Measurements from ENCODE around the gene C1QL1. TPM values are rescaled to one million over a fixed set of nuclear protein-coding genes. Genes with fewer than 3 reads are reported as not detected.

Gene C1QL1
- total RNA-seq, 1 donor from 2014 or later = 1.4 TPM

DNA sequence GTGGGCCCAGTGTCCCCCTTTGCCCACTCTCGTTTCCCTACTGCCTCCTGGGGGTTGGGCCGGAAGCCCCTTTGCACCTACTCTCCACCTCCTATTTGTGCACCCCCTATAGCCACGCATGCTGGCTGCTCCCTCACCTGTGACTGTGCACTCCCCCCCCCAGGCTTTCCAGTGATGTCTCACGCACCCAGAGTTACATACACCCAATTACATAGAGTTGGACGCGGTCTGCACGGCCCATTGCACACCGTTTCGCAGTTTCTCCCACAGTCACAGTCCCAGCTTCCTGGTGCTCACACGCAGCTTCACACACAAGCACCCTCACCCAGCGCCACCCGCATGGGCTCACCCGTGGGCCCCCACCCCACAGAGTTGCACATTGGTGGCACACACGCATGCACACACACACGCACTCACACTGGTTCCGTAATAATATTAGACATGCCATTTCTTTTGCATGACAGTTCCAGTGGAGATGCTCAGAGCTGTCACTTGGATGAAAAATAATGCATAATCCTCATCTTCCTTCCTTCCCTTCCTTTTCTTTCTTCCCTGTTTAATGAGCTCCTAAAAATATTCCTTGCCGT, 21.5 kb upstream of the C1QL1 start:
- Mint-ChIP-seq H3K27ac (ENCODE audit: unreplicated experiment) (no peak overlapping the region), H3K9me3 (ENCODE audit: unreplicated experiment) (no peaks in the 10 kb centered on the region), H3K4me3 (ENCODE audit: unreplicated experiment) (no peak overlapping the region), H3K36me3 (ENCODE audit: unreplicated experiment) (no peaks in the 10 kb centered on the region), H3K4me1 (ENCODE audit: unreplicated experiment) (peaks cover 6% of the 10 kb centered on the region), H3K27me3 (ENCODE audit: unreplicated experiment) (peaks cover 4% of the 10 kb centered on the region)
- TF ChIP-seq, protein P1, sequence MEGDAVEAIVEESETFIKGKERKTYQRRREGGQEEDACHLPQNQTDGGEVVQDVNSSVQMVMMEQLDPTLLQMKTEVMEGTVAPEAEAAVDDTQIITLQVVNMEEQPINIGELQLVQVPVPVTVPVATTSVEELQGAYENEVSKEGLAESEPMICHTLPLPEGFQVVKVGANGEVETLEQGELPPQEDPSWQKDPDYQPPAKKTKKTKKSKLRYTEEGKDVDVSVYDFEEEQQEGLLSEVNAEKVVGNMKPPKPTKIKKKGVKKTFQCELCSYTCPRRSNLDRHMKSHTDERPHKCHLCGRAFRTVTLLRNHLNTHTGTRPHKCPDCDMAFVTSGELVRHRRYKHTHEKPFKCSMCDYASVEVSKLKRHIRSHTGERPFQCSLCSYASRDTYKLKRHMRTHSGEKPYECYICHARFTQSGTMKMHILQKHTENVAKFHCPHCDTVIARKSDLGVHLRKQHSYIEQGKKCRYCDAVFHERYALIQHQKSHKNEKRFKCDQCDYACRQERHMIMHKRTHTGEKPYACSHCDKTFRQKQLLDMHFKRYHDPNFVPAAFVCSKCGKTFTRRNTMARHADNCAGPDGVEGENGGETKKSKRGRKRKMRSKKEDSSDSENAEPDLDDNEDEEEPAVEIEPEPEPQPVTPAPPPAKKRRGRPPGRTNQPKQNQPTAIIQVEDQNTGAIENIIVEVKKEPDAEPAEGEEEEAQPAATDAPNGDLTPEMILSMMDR (IDR thresholded peaks at IDR 0.05) = no peak
- no peak for DNase-seq (ENCODE audit: extremely low spot score, unreplicated experiment)

DNA sequence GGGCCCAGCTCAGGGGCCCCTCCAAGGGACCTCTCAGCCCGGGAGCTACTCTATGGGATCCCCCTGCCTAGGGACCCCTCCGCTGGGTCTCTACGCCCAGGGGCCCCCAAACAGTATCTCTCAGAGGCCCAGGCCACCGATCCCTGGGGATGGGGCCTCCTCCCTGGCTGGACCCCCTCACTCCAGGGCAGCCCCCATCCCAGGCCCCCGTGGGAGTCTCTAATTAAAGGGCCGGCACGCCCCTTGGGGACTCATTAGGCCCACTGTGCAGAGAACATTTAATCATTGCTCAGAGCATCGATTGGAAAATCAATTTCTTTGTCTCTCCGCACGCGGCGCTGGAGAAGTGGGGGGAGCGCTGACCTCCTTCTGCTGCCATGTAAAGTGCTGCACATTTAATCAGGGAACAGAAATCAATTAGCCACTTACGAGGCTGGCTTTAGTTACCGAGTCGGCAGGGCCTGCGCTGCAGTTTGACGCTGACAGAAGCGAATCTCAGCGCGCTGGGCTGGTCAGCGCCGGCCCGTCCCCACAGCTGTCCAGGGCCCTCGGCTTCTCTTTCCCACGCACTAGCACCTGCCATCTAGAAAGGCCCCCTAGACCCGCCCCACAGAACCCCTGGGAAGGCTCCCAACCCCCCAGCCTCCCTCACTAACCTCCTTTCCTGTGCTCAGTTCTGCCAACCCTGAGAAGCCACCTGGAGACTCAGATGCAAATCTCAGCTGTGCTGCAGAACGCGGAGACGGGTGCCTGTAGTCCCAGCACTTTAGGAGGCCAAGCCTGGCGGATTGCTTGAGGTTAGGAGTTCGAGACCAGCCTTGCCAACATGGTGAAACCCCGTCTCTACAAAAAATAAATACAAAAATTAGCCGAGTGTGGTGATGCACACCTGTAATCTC, 20.2 kb upstream of the C1QL1 start:
- Mint-ChIP-seq H3K27ac (ENCODE audit: unreplicated experiment) (no peak overlapping the region), H3K4me1 (ENCODE audit: unreplicated experiment) (peaks cover 6% of the 10 kb centered on the region)
- TF ChIP-seq, protein P1 (IDR thresholded peaks at IDR 0.05) = no peak

DNA sequence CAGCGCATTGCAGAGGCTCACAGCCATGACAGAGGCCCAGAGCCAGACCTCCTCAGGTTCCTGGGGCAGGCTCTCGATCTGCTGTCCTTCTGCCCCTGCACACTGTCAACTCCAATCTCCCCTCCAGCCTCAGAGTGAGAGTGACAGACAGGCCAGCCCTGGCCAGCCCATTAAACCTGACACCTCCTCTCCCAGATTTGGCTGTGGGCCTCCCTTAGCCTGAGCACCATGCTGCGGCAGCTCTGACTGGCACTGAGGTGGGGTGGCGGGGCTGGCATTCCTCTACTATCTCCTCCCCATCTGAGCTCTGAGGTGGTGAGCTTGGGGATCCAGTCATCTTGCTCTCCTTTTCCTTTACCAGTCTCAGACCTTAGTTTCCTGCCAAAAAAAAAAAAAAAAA, 15.5 kb upstream of the C1QL1 start:
- H3K27ac Mint-ChIP-seq (ENCODE audit: unreplicated experiment) = no peak overlapping the region
- no peak for DNase-seq (ENCODE audit: extremely low spot score, unreplicated experiment)
- TF ChIP-seq, protein P1 (IDR thresholded peaks at IDR 0.05) = no peak
- H3K4me3 Mint-ChIP-seq (ENCODE audit: unreplicated experiment) = no peak overlapping the region
- no peaks in the 10 kb centered on the region for H3K9me3 Mint-ChIP-seq (ENCODE audit: unreplicated experiment)
- H3K36me3 Mint-ChIP-seq (ENCODE audit: unreplicated experiment) = no peaks in the 10 kb centered on the region
- peaks cover 6% of the 10 kb centered on the region for H3K27me3 Mint-ChIP-seq (ENCODE audit: unreplicated experiment)
- H3K4me1 Mint-ChIP-seq (ENCODE audit: unreplicated experiment) = peaks cover 15% of the 10 kb centered on the region

More for the DNA sequence above, 20.2 kb upstream of the C1QL1 start:
- peaks cover 4% of the 10 kb centered on the region for H3K27me3 Mint-ChIP-seq (ENCODE audit: unreplicated experiment)
- DNase-seq (ENCODE audit: extremely low spot score, unreplicated experiment) = no peak
- H3K36me3 Mint-ChIP-seq (ENCODE audit: unreplicated experiment) = no peaks in the 10 kb centered on the region
- H3K4me3 Mint-ChIP-seq (ENCODE audit: unreplicated experiment) = no peak overlapping the region
- H3K9me3 Mint-ChIP-seq (ENCODE audit: unreplicated experiment) = no peaks in the 10 kb centered on the region

DNA sequence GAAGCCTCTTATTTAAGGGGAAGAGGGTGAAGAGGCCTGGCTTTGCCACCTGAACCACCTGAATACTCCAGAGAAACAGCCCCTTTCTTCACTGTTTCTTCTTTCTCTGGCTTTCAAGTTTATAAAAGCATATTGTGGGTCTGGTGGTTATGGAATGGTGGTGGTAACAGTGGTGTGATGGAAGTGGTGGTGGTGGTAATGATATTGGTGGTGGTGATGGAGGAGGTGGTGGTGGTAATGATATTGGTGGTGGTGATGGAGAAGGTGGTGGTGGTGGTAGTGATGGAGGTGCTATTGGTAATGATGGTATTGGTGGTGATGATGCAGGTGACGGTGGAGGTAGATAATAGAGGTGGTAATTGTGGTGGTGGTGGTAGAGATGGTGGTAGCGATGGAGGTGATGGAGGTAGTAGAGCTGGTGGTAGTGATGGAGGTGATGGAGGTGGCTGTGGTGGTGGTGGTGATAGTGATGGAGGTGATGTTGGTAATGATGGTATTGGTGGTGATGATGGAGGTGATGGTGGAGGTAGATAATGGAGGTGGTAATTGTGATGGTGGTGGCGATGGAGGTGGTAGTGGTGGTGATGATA, 14.1 kb upstream of the C1QL1 start:
- Mint-ChIP-seq H3K9me3 (ENCODE audit: unreplicated experiment) (no peaks in the 10 kb centered on the region), H3K4me1 (ENCODE audit: unreplicated experiment) (peaks cover 12% of the 10 kb centered on the region), H3K36me3 (ENCODE audit: unreplicated experiment) (no peaks in the 10 kb centered on the region), H3K27me3 (ENCODE audit: unreplicated experiment) (peaks cover 13% of the 10 kb centered on the region), H3K4me3 (ENCODE audit: unreplicated experiment) (no peak overlapping the region), H3K27ac (ENCODE audit: unreplicated experiment) (no peak overlapping the region)
- no peak for DNase-seq (ENCODE audit: extremely low spot score, unreplicated experiment)
- TF ChIP-seq, protein P1 (IDR thresholded peaks at IDR 0.05) = no peak
